ENCODE measurements around the gene ZNF566.

ZNF566 gene

GRCh38 chr19:36418287-36419001 lies 70.9 kb downstream of the ZNF566 start, which contains the start of gene ZFP82:
Gene ZFP82, minus strand, starts transcription at chr19:36418644. Its CDS starts 8,855 bp downstream, at chr19:36409789.
- peaks cover 20% of the 10 kb centered on the region for H3K36me3 ChIP-seq (ENCODE audit: control insufficient read depth, low read length)
- peaks cover 26% of the 10 kb centered on the region for H3K9me3 ChIP-seq (ENCODE audit: control insufficient read depth, insufficient read depth, low read length)
- peaks cover 31% of the 10 kb centered on the region for H3K79me2 ChIP-seq (ENCODE audit: control insufficient read depth, low read length)
- H3K27me3 ChIP-seq (ENCODE audit: control insufficient read depth, low read length), result no peaks in the 10 kb centered on the region
- H3K4me1 ChIP-seq (ENCODE audit: control insufficient read depth, low read length), result peaks cover 16% of the 10 kb centered on the region
- H3F3A ChIP-seq (ENCODE audit: control insufficient read depth, insufficient read depth), result no peaks in the 10 kb centered on the region
- TF ChIP-seq EZH2phosphoT487 (IDR thresholded peaks at IDR 0.05; ENCODE audit: borderline replicate concordance, low read length) (no peak), CTCF (IDR thresholded peaks at IDR 0.05; ENCODE audit: low read depth, low read length, poor library complexity, severe bottlenecking) (no peak)
- H3K4me3 ChIP-seq (ENCODE audit: low read length), result peak within 1 kb of the TSS; percentile 86
- peak within 1 kb of the TSS; percentile 36 for H3K27ac ChIP-seq (ENCODE audit: low read depth, low read length)
- peak within 1 kb of the TSS; percentile 67 for H3K4me2 ChIP-seq (ENCODE audit: low read length)
- H3K9me2 ChIP-seq (replicated peaks; ENCODE audit: control insufficient read depth, low read length), result no peaks in the 10 kb centered on the region
- no peaks in the 10 kb centered on the region for H4K20me1 ChIP-seq (ENCODE audit: control insufficient read depth, insufficient read depth, low read depth, low read length)

- Histone ChIP-seq H3K79me2 (ENCODE audit: control insufficient read depth, low read length) (peaks cover 35% of the 10 kb centered on the region), H3K27me3 (ENCODE audit: control insufficient read depth, low read length) (no peaks in the 10 kb centered on the region), H3K4me3 (ENCODE audit: low read length) (peak overlapping the region; percentile 86), H3K9me3 (ENCODE audit: control insufficient read depth, insufficient read depth, low read length) (peaks cover 32% of the 10 kb centered on the region), H3K9me2 (replicated peaks; ENCODE audit: control insufficient read depth, low read length) (no peaks in the 10 kb centered on the region), H3K4me2 (ENCODE audit: low read length) (peak overlapping the region; percentile 67), H3K36me3 (ENCODE audit: control insufficient read depth, low read length) (peaks cover 21% of the 10 kb centered on the region), H3K4me1 (ENCODE audit: control insufficient read depth, low read length) (peaks cover 16% of the 10 kb centered on the region), H3F3A (ENCODE audit: control insufficient read depth, insufficient read depth) (no peaks in the 10 kb centered on the region), H3K27ac (ENCODE audit: low read depth, low read length) (peak overlapping the region; percentile 36), H4K20me1 (ENCODE audit: control insufficient read depth, insufficient read depth, low read depth, low read length) (no peaks in the 10 kb centered on the region)
- TF ChIP-seq CTCF (IDR thresholded peaks at IDR 0.05; ENCODE audit: low read depth, low read length, poor library complexity, severe bottlenecking) (no peak), EZH2phosphoT487 (IDR thresholded peaks at IDR 0.05; ENCODE audit: borderline replicate concordance, low read length) (no peak)
Measured at GRCh38 chr19:36417752-36418286, 71.5 kb downstream of the ZNF566 start.

GRCh38 chr19:36409841-36410240 lies 79.5 kb downstream of the ZNF566 start:
- Histone ChIP-seq H3K9me3 (ENCODE audit: control insufficient read depth, insufficient read depth, low read length) (peaks cover 16% of the 10 kb centered on the region; the same call in 1 of the 2 replicates), H3K79me2 (ENCODE audit: control insufficient read depth, low read length) (peaks cover 13% of the 10 kb centered on the region), H3F3A (ENCODE audit: control insufficient read depth, insufficient read depth) (0 out of 2 replicates have a peak, but pooled peaks cover 3% of the 10 kb centered on the region), H3K27ac (ENCODE audit: low read depth, low read length) (no peak overlapping the region), H3K36me3 (ENCODE audit: control insufficient read depth, low read length) (peaks cover 33% of the 10 kb centered on the region), H3K27me3 (ENCODE audit: control insufficient read depth, low read length) (no peaks in the 10 kb centered on the region), H3K9me2 (replicated peaks; ENCODE audit: control insufficient read depth, low read length) (no peaks in the 10 kb centered on the region), H3K4me2 (ENCODE audit: low read length) (no peak overlapping the region), H4K20me1 (ENCODE audit: control insufficient read depth, insufficient read depth, low read depth, low read length) (no peaks in the 10 kb centered on the region), H3K4me1 (ENCODE audit: control insufficient read depth, low read length) (no peaks in the 10 kb centered on the region), H3K4me3 (ENCODE audit: low read length) (no peak overlapping the region)
- TF ChIP-seq EZH2phosphoT487 (IDR thresholded peaks at IDR 0.05; ENCODE audit: borderline replicate concordance, low read length) (no peak), CTCF (IDR thresholded peaks at IDR 0.05; ENCODE audit: low read depth, low read length, poor library complexity, severe bottlenecking) (no peak)
